Measurements from ENCODE around the gene TPM1.
"Not testable (repeated sequence)": the region's sequence is repeated elsewhere in the genome, so short reads cannot be mapped to it uniquely, and the experiment has no call there.

The TPM1 gene

GRCh38 chr15:63104727-63105126, 62.2 kb downstream of the TPM1 start:
- H3K4me1 Mint-ChIP-seq: no peaks in the 10 kb centered on the region
- H3K9me3 Mint-ChIP-seq: no peaks in the 10 kb centered on the region
- H3K27me3 Mint-ChIP-seq: peaks cover 11% of the 10 kb centered on the region
- no peak for ATAC-seq
- no peak for DNase-seq
- no peak overlapping the region for H3K27ac Mint-ChIP-seq
- no peak overlapping the region for H3K4me3 Mint-ChIP-seq

- not testable (repeated sequence) for H3K27ac Mint-ChIP-seq, H3K4me3 Mint-ChIP-seq, ATAC-seq, H3K9me3 Mint-ChIP-seq, H3K4me1 Mint-ChIP-seq, DNase-seq
- H3K27me3 Mint-ChIP-seq: peaks cover 11% of the 10 kb centered on the region
These were observed 62.8 kb downstream of the TPM1 start for GRCh38 chr15:63105354-63105753.

GRCh38 chr15:63107895-63108546, 65.5 kb downstream of the TPM1 start:
- Mint-ChIP-seq H3K27me3 (peaks cover 11% of the 10 kb centered on the region), H3K9me3 (no peaks in the 10 kb centered on the region), H3K4me1 (no peaks in the 10 kb centered on the region), H3K4me3 (no peak overlapping the region), H3K27ac (no peak overlapping the region)
- no peak for DNase-seq
- ATAC-seq: no peak

- H3K4me3 Mint-ChIP-seq: no peak overlapping the region
- no peak overlapping the region for H3K27ac Mint-ChIP-seq
- ATAC-seq (no peak), DNase-seq (no peak)
- peaks cover 11% of the 10 kb centered on the region for H3K27me3 Mint-ChIP-seq
- H3K4me1 Mint-ChIP-seq: no peaks in the 10 kb centered on the region
- no peaks in the 10 kb centered on the region for H3K9me3 Mint-ChIP-seq
These were observed 67.0 kb downstream of the TPM1 start for GRCh38 chr15:63109498-63109897.

DNA sequence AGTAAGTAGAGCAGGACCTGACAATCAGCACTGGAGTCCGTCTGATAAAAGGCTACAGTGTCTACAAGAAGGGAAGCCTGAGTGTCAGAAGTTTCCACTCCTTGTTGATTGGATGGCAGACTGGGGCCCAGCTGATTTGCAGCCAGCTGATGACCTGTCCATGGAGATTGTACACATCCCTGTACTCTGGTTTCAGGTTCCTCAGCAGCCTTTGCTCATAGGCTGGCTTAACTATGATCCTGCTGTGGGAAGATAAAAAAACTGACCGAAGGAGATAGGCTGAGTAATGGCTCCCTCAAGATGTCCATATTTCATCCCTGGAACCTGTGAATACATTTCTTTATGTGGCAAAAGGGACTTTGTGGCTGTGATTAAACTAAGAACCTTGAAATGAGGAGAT, 67.4 kb downstream of the TPM1 start:
- H3K27ac Mint-ChIP-seq: no peak overlapping the region
- DNase-seq (no peak), ATAC-seq (no peak)
- H3K9me3 Mint-ChIP-seq: no peaks in the 10 kb centered on the region
- H3K4me3 Mint-ChIP-seq: no peak overlapping the region
- H3K27me3 Mint-ChIP-seq: peaks cover 11% of the 10 kb centered on the region
- H3K4me1 Mint-ChIP-seq: no peaks in the 10 kb centered on the region

GRCh38 chr15:63110428-63111026, 68.0 kb downstream of the TPM1 start:
- DNase-seq (no peak), ATAC-seq (no peak)
- Mint-ChIP-seq H3K27ac (no peak overlapping the region), H3K4me3 (no peak overlapping the region), H3K4me1 (no peaks in the 10 kb centered on the region), H3K9me3 (no peaks in the 10 kb centered on the region), H3K27me3 (peaks cover 6% of the 10 kb centered on the region)

- Mint-ChIP-seq H3K4me3 (no peak overlapping the region), H3K27me3 (no peaks in the 10 kb centered on the region), H3K4me1 (no peaks in the 10 kb centered on the region), H3K27ac (no peak overlapping the region), H3K9me3 (no peaks in the 10 kb centered on the region)
- DNase-seq: no peak
- ATAC-seq: no peak
These were observed 68.9 kb downstream of the TPM1 start for GRCh38 chr15:63111481-63111880.

- H3K27ac Mint-ChIP-seq: no peak overlapping the region
- no peak overlapping the region for H3K4me3 Mint-ChIP-seq
- no peaks in the 10 kb centered on the region for H3K9me3 Mint-ChIP-seq
- DNase-seq (no peak), ATAC-seq (no peak)
- no peaks in the 10 kb centered on the region for H3K4me1 Mint-ChIP-seq
- H3K27me3 Mint-ChIP-seq: no peaks in the 10 kb centered on the region
These were observed 70.3 kb downstream of the TPM1 start for GRCh38 chr15:63112871-63113270.

- no peak overlapping the region for H3K4me3 Mint-ChIP-seq
These were observed 71.9 kb downstream of the TPM1 start for GRCh38 chr15:63114465-63114864.

More at GRCh38 chr15:63114465-63114864, 71.9 kb downstream of the TPM1 start:
- peaks cover 0 to 2% of the 10 kb centered on the region in 2 donors for H3K9me3 Mint-ChIP-seq
- no peaks in the 10 kb centered on the region for H3K27me3 Mint-ChIP-seq
- DNase-seq (no peak), ATAC-seq (no peak)
- no peak overlapping the region for H3K27ac Mint-ChIP-seq
- no peaks in the 10 kb centered on the region for H3K4me1 Mint-ChIP-seq

All from stimulated activated naive CD8-positive, alpha-beta T cell treated with anti-CD3 and anti-CD28 coated beads, Interleukin-15, amount 100 ng/mL, for 72 hours (primary cell).